ENCODE measurements around the gene PTCD2.

Gene PTCD2

DNA sequence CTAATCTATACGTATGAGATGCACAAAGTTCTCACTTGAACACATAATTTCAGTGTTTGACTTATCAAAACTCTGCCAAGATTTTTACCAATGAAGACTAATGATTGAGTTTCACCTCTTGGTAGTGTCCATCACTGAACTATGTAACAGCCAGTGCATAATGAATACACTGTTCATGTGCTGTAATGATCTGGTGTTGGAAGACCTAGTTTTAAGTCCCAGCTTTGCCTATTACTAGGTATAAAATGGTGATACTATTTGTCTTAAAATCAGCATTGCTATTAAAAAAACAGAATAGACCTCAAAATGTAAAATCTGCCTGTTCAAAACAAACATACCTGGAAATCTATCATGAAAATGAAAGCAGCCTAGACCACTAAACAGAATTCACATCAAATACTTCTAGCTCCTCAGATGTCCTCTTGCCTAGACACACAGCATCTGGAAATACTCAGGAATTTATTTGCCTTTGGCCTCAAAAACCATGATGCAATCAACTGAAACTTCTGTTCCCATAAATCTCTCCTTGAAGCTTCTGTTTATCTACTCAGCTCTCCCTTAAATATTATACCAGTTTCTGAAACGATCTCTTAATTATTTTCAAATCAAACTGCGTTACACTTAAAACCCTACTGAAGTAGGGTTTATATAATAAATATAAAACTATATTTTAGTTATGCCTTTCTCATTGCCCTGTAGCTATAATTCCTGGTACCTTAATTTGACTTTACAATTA lies 38.2 kb upstream of the PTCD2 start (continued):
- 0 out of 2 replicates have a peak, but pooled peaks have one; percentile 8 for TF ChIP-seq ZBTB1 (tag by site-specific recombination; IDR thresholded peaks at IDR 0.05)
- TF ChIP-seq ZNF202 (tag by site-specific recombination; IDR thresholded peaks at IDR 0.05; ENCODE audit: borderline replicate concordance) = no peak
- TF ChIP-seq, protein P1, sequence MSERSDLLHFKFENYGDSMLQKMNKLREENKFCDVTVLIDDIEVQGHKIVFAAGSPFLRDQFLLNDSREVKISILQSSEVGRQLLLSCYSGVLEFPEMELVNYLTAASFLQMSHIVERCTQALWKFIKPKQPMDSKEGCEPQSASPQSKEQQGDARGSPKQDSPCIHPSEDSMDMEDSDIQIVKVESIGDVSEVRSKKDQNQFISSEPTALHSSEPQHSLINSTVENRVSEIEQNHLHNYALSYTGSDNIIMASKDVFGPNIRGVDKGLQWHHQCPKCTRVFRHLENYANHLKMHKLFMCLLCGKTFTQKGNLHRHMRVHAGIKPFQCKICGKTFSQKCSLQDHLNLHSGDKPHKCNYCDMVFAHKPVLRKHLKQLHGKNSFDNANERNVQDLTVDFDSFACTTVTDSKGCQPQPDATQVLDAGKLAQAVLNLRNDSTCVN (tag by site-specific recombination; optimal IDR thresholded peaks at IDR 0.05) = no peak
- no peak for TF ChIP-seq ZNF341 (tag by site-specific recombination; IDR thresholded peaks at IDR 0.05; ENCODE audit: low read depth)
- TF ChIP-seq ZNF140 (tag by site-specific recombination; IDR thresholded peaks at IDR 0.05) = no peak
- TF ChIP-seq ZNF692 (tag by site-specific recombination; IDR thresholded peaks at IDR 0.05) = peak; percentile 58
- TF ChIP-seq ZNF513 (tag by site-specific recombination; IDR thresholded peaks at IDR 0.05) = no peak
- TF ChIP-seq ZNF221 (tag by site-specific recombination; IDR thresholded peaks at IDR 0.05; ENCODE audit: borderline replicate concordance) = no peak
- TF ChIP-seq ZNF768 (tag by site-specific recombination; IDR thresholded peaks at IDR 0.05) = no peak
- no peak for TF ChIP-seq ZNF394 (tag by site-specific recombination; IDR thresholded peaks at IDR 0.05; ENCODE audit: borderline replicate concordance)
- TF ChIP-seq ZNF391 (tag by site-specific recombination; IDR thresholded peaks at IDR 0.05; ENCODE audit: borderline replicate concordance, low read depth) = no peak
- no peak for TF ChIP-seq ZSCAN5A (tag by site-specific recombination; IDR thresholded peaks at IDR 0.05)
- TF ChIP-seq, protein P2, sequence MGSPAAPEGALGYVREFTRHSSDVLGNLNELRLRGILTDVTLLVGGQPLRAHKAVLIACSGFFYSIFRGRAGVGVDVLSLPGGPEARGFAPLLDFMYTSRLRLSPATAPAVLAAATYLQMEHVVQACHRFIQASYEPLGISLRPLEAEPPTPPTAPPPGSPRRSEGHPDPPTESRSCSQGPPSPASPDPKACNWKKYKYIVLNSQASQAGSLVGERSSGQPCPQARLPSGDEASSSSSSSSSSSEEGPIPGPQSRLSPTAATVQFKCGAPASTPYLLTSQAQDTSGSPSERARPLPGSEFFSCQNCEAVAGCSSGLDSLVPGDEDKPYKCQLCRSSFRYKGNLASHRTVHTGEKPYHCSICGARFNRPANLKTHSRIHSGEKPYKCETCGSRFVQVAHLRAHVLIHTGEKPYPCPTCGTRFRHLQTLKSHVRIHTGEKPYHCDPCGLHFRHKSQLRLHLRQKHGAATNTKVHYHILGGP (tag by site-specific recombination; IDR thresholded peaks at IDR 0.05) = peak; percentile 67; the same call in 1 of the 2 replicates
- TF ChIP-seq ZNF830 (tag by site-specific recombination; IDR thresholded peaks at IDR 0.05; ENCODE audit: low read depth) = no peak
- no peak for TF ChIP-seq INSM2 (tag by site-specific recombination; IDR thresholded peaks at IDR 0.05)
- 0 out of 2 replicates have a peak, but pooled peaks have one; percentile 47 for TF ChIP-seq ZNF488 (tag by site-specific recombination; IDR thresholded peaks at IDR 0.05)
- peak; percentile 89 for TF ChIP-seq PRDM10 (tag by site-specific recombination; IDR thresholded peaks at IDR 0.05)
- no peak for TF ChIP-seq ZNF548 (tag by site-specific recombination; IDR thresholded peaks at IDR 0.05)
- TF ChIP-seq ZNF416 (tag by site-specific recombination; IDR thresholded peaks at IDR 0.05) = no peak
- no peak for TF ChIP-seq ZNF112 (tag by site-specific recombination; IDR thresholded peaks at IDR 0.05)
- no peak for TF ChIP-seq ZNF2 (tag by site-specific recombination; IDR thresholded peaks at IDR 0.05)
- TF ChIP-seq ZNF114 (tag by site-specific recombination; IDR thresholded peaks at IDR 0.05) = no peak
- TF ChIP-seq ZNF404 (tag by site-specific recombination; IDR thresholded peaks at IDR 0.05) = no peak
- TF ChIP-seq ZNF223 (tag by site-specific recombination; IDR thresholded peaks at IDR 0.05) = no peak

Measured in HEK293 (cell line).